NK-92 (cell line): ENCODE measurements around the gene APC2.
A peak's percentile ranks its signal among the peaks of the same experiment; 100 is the strongest.
"Not testable (repeated sequence)": the region's sequence is repeated elsewhere in the genome, so short reads cannot be mapped to it uniquely, and the experiment has no call there.

Experiments used
- DNase-seq: peaks from one replicate; lab custom pipeline; 2025; ENCODE audit not compliant: unreplicated experiment; lab: John Stamatoyannopoulos, UW

Gene APC2

DNA sequence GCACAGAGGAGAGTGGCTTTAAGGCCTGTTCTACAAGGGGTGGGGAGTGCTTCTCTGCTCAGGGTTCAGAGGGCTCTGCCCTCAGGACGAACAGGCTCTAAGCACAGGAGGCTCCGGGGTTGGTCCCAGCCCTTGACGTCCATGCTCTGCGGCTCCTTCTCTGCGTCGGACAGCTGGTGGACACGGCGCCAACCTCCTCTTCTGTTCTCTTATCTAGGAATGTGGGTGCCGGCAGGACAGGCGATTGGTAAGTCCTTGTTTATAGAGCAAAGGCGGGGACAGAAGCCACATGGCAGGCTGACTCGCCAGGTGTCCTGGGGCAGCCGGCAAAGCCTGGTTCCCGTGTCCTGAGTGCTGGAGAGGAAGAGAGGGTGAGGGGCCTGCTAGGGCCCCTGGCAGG, 20.2 kb upstream of the APC2 start:
- DNase-seq, result no peak

DNA sequence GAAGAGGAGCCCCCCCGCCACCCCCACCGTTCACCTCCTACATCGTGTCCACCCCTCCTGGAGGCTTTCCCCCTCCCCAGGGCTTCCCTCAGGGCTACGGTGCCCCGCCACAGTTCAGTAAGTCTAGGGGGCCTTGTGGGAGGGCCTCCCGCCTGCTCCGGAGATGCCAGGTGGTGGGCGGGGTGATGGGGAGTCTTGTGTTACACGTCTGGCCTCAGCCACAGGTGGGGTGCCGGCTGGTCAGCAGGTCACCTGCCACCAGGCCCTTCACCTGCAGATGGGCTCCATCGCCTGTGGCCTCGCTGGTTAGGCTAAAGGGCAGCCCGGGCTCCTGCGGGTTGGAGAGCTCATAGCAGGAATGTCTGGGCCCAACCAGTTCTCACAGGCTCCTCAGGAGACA, 19.7 kb upstream of the APC2 start:
- no peak for DNase-seq

DNA sequence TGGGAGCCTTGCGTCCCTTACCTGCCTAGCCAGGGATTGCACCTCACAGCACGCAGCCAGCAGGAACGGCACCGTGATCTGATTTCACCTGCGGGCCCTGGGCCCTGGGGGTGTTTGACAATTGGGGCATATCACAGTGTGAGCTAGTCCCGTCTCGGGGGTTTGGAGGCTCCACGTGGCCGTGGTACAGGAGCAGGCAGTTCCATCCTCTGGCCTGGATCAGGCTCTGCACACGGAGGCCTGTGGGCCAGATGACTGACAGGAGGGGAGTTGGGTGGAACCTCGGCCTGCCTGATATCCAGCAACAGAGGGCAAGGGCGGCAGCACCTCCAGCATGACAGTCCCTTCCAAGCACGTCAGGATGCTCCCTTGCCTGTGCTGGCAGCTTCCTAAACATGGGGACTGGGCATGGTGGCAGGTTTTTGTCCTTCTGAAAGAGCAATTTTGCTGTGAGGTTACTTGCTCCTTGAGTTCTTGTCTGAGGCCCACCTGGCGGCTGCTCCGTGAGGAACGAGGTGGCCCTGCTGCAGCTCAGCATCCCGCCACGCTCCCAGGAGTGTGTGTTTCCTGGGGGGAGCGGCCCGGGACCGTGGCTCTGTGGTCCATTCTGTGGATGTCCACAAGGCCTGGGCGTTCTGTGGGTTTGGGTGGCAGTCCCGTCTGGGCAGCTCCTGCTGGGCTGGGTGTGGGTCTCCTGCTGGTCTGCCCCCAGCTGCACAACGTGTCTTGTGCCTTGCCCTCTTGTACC, 18.0 kb upstream of the APC2 start:
- DNase-seq, result no peak

DNA sequence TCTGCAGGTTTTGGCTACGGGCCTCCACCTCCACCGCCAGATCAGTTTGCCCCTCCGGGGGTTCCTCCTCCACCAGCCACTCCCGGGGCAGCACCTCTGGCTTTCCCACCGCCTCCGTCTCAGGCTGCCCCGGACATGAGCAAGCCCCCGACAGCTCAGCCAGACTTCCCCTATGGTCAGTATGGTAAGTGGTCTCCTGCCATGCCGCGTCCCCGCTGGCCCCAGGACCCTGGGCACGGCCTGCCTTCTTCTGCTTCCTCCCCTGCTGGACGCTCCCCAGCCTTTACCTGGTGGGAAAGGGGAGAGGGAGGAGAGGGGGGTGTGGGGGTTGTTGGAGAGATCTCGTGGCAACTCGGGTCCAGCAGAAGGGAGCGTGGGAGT, 17.4 kb upstream of the APC2 start:
- no peak for DNase-seq

DNA sequence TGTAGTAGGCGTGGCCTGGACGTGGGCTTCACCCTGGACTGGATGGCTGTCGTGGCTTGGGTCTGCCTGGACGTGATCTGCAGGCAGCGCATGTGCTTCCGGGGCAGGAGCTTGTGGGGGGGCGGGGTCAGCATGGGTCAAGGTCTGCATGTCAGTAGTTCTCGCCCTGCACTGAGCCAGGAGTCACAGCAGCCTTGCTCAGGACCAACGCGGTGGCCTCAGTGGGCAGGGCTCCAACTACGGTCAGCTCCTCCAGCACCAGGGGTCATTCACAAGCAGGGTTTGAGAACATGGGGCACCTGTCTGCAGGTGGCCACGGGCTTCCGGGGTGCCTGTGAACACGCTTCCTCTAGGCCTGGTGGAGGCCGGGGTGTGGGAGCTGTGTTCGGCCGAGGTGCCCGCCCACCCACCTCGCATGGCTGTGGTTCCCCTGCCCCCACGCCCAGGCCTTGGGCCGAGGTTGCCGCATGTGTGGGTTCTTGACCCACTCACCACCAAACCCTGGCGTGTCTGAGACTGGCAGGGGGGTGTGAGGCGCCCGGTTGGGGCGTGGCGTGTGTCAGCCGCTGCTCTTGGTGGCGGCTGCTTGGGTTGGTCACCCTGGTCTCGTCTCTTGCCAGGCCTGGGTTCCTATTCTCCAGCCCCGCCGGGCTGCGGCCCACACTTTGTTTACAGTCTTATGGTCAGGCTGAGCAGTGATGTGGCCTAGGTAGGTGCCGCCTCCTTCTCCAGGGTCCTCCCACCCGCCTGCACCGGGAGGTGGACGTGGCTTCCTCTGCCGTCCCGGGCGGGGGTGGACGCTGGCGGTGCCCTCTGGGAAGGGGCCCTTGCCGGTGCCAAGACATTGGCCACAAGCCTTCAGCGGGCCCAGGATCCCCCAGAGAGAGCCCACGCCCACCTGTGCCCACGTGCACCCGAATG, 16.5 kb upstream of the APC2 start:
- no peak for DNase-seq

DNA sequence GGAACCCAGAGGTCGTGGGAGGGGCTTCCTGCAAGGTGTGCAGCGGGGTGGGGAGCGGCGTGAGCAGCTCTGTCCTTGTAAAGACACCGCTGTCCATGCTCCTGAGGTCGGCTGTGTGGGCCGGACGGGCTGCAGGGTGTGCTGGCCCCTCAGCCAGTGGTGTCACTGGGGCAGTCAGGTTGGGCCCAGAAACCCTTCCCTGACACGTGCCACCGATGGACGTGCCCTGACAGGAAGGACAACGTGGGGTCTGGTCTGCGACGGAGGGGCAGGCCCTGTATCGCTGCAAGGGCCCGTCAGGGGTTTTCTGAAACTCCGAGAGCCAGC, 15.9 kb upstream of the APC2 start:
- no peak for DNase-seq

DNA sequence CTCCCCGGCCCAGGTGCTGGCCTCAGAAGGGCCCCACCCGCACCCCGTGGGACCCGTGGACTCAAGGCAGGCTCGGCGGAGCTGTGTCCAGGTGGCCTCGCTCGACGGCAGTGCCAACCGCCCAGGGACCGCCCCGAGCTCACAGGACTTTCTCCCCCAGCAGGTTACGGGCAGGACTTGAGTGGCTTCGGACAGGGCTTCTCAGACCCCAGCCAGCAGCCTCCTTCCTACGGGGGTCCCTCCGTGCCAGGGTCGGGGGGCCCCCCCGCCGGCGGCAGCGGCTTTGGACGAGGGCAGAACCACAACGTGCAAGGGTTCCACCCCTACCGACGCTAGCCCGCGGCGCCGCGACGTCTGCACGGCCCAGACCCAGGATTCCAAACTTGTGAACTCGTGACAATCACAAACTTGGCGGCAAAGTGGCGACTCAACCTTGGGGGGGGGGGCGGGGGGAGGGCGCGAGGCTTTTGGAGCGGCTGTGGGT, 15.3 kb upstream of the APC2 start:
- no peak for DNase-seq

DNA sequence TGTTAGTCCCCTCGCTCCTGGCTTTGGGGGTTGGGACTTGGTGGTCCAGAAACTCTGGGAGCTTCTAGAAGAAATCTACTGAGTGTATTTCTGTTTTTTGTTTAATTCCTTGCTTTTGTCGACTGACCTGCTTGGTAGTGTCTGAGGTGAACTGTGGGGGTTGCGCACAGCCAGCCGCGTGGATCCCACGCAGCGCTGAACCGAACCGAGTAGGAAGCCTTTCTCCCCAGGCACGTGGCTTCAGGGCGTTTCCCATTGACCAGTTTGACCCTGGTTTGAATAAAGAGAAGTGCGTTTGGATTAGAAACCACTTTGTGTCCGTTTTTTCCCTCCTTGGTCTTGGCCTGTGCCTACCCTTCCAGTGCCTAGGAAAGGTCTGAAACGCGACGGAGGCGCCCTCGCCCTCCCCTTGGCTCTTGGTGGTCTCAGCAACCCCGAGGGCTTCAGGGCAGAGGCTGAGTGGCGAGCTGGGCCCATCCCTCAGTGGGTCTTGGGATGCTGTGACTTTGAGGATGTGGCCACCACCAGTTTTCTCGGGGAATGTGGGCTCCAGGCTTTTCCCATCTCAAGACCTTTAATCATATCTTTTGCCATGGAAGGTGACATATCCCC, 14.4 kb upstream of the APC2 start:
- no peak for DNase-seq

DNA sequence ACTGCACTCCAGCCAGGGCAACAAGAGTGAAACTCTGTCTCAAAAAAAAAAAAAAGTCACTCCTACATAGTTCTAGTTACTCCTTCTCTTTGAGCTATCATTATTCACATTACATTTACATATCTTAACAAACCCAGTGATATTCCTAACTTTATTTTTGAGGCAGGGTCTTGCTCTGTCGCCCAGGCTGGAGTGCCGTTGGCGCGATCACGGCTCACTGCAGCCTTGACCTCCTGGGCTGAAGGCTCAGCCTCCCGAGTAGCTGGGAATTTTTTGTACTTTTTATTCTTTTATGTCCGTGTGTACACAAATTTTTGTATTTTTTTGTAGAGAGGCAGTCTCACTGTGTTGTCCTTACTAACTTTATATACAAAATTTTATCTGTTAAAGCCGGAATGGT, 12.3 kb upstream of the APC2 start:
- no peak for DNase-seq

DNA sequence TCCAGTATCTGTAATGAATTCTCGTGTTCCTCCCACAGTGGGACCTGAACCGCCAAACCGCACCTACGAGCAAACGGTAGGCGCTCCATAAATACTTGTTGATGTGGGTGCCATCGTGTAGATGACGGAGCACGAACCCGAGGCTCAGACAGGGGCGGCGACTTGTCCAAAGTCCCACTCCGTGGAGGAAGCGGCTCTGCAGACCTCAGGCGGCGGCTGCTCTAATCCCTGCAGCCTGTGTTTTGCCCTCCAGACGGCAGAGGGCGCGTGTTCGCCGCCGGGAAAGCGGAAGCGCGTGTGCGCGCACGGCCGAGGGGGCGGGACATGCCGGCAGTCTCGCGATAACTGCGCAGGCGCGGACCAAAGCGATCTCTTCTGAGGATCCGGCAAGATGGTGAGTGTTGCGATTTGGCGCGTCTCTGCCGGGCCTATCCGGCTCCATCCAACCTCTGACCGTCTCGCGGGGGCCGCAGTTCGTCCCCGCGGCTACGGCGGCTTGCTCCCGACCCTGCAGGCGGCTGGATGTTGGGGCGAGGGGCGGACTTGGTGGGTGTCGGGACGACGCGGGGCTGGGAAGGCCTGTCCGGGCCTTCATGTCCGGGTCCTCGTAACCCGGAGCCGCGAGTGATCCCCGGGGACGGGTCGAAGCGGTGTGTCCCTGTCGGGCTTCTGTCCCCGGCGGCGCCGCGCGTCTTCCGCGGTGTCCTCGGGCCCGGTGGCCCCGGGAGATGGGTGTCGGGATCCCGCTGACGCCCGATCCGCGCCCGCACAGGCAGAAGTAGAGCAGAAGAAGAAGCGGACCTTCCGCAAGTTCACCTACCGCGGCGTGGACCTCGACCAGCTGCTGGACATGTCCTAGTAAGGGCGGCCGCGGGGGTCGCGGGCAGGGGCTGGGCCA, 11.6 kb upstream of the APC2 start, which contains the start of gene RPS15:
Gene RPS15, plus strand, starts transcription at position 362 of the 898 bp plus-strand sequence. Its CDS starts 30 bp downstream, at position 392.
- DNase-seq, result peak; percentile 61

DNA sequence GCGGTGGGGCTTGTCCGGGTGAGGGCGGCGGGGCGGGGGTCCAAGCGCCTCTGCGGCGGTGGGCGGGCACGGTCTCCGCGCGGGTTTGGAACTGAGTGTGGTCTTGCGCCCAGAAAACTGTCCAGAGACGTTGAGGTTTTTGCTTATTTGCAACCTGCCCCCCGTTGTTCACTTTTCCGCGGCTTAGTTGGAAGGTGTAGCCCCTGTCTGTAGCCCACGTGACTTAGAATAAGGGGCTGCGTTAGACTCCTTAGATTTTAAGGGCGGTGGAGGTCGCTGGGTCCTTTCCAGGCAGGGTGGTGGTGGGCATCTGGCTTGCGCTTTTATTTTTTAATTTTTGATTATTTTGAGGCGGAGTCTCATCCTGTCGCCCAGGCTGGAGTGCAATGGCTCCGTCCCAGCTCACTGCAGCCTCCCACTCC, 11.0 kb upstream of the APC2 start:
- no peak for DNase-seq

DNA sequence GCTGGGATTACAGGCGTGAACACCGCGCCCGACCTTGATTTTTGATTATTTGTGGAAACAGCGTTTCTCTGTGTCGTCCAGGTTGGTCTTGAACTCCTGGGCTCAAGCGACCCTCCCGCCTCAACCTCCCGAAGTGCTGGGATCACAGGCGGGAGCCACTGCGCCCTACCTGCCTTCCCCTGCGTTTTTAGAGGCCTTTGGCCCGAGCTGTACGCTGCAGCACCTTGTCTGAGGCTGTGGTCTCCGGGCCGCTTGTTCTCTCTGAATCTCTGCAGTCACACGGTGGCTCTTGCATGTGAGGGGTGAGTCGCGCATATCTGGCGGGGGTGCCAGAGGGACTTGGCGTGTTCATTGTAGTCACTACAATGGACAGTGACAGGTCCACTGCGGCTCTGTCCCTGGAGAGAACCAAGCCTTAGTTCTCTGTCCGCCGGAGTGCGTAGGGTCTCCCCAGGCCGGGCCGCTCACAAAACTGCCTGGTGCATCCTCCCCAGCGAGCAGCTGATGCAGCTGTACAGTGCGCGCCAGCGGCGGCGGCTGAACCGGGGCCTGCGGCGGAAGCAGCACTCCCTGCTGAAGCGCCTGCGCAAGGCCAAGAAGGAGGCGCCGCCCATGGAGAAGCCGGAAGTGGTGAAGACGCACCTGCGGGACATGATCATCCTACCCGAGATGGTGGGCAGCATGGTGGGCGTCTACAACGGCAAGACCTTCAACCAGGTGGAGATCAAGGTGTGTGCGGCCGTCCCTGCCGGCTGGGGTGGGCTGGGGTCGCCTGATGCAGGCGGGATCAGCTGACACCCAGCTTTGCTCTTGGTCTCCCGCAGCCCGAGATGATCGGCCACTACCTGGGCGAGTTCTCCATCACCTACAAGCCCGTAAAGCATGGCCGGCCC, 10.2 kb upstream of the APC2 start:
- not testable (repeated sequence) for DNase-seq

DNA sequence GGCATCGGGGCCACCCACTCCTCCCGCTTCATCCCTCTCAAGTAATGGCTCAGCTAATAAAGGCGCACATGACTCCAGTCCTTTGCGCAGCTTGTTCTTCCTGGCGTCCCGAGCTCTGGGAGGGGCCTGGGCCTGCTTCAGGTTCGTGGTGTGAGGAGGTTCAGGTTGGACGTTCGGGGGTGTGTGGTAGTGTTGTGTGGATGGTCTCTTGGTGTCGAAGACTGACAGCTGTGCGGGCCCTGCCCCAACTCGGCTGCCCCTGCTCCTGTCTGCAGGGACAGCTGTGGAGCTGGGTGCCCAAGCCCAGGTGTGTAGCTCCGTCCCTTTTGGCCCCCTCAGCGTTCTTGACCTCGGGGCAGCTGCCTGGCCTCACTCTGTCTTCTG, 9.5 kb upstream of the APC2 start:
- no peak for DNase-seq

DNA sequence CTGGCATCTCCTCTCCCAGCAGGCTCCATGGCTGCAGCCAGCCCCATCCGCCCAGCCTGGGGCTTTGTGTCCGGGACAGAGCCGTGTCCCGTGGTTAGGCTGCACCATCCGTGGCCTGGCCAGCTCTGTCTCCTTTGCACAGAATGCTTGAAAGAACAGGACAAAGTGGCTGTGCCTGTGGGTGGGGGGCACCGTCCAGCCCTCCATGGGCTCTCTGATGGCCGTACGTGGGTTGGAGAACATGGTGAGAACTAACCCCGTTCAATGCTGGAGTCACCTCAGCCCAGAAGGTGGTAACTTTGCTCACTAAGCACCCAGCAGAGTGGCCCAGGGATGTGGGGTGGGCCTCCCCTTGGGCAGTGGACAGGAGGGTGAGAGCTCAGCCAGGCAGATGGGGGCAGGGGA, 8.9 kb upstream of the APC2 start:
- DNase-seq, result no peak

DNA sequence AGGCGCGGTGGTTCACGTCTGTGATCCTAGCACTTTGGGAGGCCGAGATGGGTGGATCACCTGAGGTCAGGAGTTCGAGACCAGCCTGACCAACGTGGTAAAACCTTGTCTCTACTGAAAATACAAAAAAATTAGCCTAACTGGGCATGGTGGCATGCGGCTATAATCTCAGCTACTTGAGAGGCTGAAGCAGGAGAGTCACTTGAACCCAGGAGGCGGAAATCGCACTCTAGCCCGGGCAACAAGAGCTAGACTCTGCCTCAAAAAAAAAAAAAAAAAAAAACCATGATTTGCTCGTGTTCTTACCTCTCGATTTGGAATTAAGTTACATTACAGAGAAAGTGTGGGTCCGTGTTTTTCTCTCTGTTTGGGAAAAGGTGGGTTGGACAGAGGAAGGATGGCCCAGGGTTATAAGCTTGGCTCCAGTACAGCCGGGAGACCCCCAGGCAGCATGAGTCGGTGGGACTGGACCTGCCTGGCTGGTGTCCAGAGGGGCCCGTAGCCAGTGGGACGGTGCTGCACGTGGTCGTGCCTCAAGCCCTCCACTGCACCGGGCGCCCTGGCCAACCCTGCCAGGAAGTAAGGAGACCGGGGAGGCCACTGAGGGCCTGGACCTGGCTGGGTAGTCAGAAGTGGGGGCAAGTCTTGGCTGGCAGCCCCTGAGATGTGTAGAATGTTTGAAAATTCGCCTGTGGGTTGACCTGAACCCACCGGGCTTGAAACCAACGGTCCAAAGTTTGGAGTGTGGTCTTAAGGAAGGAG, 8.1 kb upstream of the APC2 start:
- no peak for DNase-seq

DNA sequence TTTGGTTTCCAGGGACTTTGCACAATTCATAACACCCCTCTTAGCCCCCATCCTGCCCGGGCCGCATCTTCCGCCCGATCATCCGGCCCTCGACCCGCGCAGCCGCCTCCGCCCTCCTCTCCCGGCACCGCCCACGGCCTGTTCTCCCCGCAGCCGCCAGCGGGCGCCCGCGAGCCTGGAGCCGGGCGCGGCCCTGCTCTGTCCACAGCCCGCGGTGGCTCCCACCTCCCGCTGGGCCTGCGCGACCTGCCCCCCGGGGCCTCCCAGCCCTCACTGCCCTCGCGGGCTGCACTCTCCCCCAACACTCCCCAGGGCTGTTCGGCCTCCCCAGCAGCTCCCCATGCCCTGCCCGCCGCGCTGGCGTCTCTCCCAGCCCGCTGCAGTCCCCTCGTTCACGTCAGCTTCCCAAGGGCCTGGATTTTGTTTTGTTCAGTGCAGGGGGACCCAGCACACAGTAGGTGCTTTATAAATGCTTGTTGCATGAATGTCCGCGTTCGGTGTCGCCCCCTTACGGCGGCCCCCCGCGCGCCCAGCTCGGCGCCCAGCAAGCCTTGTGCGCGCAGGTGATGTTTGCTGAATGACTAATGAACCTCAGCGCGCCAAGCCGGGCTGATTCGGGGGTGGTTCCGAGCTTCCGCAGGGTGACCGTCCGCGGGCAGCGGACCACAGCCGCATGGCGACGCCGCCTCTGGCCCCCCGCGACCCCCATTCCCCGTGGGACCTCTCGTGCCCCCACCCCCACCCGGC, 4.6 kb upstream of the APC2 start:
- DNase-seq, result no peak

DNA sequence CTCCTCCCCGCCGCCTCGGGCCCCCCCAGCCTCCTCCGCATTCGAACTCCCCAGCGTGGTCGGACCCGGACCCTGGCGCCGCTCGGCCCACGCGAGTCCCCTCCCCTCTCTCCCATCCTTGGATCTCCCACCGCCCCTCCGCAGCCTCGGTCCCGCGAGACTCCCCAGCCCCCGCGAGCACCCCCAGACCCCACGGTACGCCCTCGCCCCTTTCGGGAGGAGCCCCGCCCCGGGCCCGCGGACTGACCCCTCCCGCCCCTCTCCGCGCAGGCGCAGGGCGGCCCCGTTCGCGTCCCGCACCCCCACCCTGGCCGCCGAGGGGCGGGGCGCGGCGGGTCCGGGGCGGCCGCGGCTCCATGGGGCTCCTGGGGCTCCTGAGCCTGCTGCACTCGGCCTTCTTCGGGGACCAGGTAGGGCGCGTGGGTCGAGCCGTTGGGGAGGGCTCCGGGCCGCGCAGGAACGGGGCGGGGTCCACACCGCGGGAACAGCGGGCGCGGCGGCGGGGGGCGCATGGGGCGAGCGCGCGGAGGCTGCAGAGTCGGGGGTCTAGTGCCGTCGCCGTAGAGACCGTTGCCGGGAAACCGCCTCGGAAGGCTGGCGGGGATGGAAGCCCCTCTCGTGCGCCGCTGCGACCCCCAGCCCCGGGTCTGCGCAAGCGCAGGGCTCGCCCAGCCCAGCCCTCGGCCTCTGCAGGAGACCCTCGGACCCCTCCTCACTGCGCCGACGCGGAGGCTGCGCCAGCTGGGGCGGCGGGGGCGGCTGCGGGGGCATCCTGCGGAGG, 3.8 kb upstream of the APC2 start:
- DNase-seq, result no peak
